HG03460 (cell line): ENCODE measurements around the gene KLRC4.
"Not testable (repeated sequence)": the region's sequence is repeated elsewhere in the genome, so short reads cannot be mapped to it uniquely, and the experiment has no call there.

Source experiments
- ATAC-seq: cut with Tn5 transposase; IDR thresholded peaks from one replicate; pipeline ENCODE4 v1.9.1; 2021; ENCODE audit not compliant: unreplicated experiment

Gene KLRC4

GRCh38 chr12:10368206-10369171 is 41.1 kb downstream of the KLRC4 start:
- ATAC-seq, result no peak

- not testable (repeated sequence) for ATAC-seq
Observed at GRCh38 chr12:10367714-10368113, 41.8 kb downstream of the KLRC4 start.

- ATAC-seq, result no peak
Observed at GRCh38 chr12:10366875-10367274, 42.7 kb downstream of the KLRC4 start.

GRCh38 chr12:10365696-10366405 is 43.7 kb downstream of the KLRC4 start:
- ATAC-seq, result no peak

GRCh38 chr12:10364815-10365622 is 44.5 kb downstream of the KLRC4 start:
- peak; percentile 37 for ATAC-seq

- ATAC-seq, result peak; percentile 81
Observed at GRCh38 chr12:10363914-10364814, 45.4 kb downstream of the KLRC4 start.

GRCh38 chr12:10363658-10363913 is 46.0 kb downstream of the KLRC4 start:
- no peak for ATAC-seq

- no peak for ATAC-seq
Observed at GRCh38 chr12:10362828-10363657, 46.5 kb downstream of the KLRC4 start.

- ATAC-seq, result no peak
Observed at GRCh38 chr12:10362325-10362724, 47.2 kb downstream of the KLRC4 start.

GRCh38 chr12:10361622-10362021 is 47.9 kb downstream of the KLRC4 start:
- ATAC-seq, result no peak

GRCh38 chr12:10361084-10361483 is 48.5 kb downstream of the KLRC4 start:
- no peak for ATAC-seq

GRCh38 chr12:10358969-10359368 is 50.6 kb downstream of the KLRC4 start:
- no peak for ATAC-seq

- no peak for ATAC-seq
Observed at GRCh38 chr12:10358131-10358530, 51.4 kb downstream of the KLRC4 start.
